Lower leg skin (tissue), 4 donors: ENCODE data around the gene MYH7. TPM values are rescaled to one million over a fixed set of nuclear protein-coding genes. Genes with fewer than 3 reads are reported as not detected.
"Not testable (repeated sequence)": the region's sequence is repeated elsewhere in the genome, so short reads cannot be mapped to it uniquely, and the experiment has no call there.

Source experiments
- DNase-seq, 2 donors: peaks; one replicate each; pipeline ENCODE4 v3.0.0-alpha.2; 2019; ENCODE audit warnings: low spot score in 2 of 2
- H3K4me3 ChIP-seq: fragments of 200-600 bp; sonication (generic); 2 replicates; pipeline ENCODE4 v1.5.1; 2017; ENCODE audit warnings: mild to moderate bottlenecking, low read depth; ENCODE audit not compliant: poor library complexity, severe bottlenecking
- POLR2A ChIP-seq, 2 donors: fragments of 450-650 bp; IDR thresholded peaks; one replicate each; pipeline ENCODE4 v1.6.1; 2016 to 2017; ENCODE audit warnings: antibody characterized with exemption in 2 of 2, mild to moderate bottlenecking in 1 of 2, moderate library complexity in 1 of 2
- WGBS, 2 donors: methylation state at CpG; one replicate each; pipeline ENCODE4 v1.1.5; 2018; 5-methylcytosine and 5-hydroxymethylcytosine counted together
- intact Hi-C: fragments of 100-400 bp; cut with DNase I; formaldehyde crosslinking; loops from one replicate; pipeline ENCODE4 v1.15.0; 2023; ENCODE audit warnings: low total_unique reads
- total RNA-seq, 4 donors: library from RNA; depleted of rRNA; stranded (reverse); fragments of >200 nt; gene quantifications; one replicate each; pipeline ENCODE4 v1.1.0, GENCODE V29; 2016
- TF ChIP-seq, protein P1 (sequence below), 3 donors: fragments of 450-650 bp; IDR thresholded peaks; one replicate each; pipeline ENCODE4 v1.5.1; 2016; ENCODE audit warnings: antibody characterized with exemption in 3 of 3, mild to moderate bottlenecking in 3 of 3, moderate library complexity in 2 of 3

MYH7 gene
- total RNA-seq, 4 donors from 2014 or later = 0.06 to 0.13 (median 0.08) TPM; not detected in 1

DNA sequence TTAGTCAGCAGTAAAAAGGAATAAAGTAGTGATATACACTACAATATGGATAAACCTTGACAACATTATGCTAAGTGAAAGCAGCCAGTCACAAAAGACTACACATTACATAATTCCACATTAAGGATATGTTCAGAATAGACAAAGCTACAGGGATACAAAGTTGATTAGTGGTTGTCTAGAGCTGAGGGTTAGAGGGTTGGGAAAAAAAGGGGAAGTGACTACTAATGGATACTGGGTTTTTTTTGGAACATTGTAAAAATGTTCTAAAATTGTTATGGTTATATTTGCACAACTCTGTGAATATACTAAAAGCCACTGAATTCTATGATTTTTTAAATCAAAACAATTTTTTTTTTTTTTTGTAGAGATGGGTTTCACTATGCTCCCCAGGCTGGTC is 29.2 kb upstream of the MYH7 start:
- TF ChIP-seq POLR2A (IDR thresholded peaks at IDR 0.05) = no peak
- TF ChIP-seq, protein P1, sequence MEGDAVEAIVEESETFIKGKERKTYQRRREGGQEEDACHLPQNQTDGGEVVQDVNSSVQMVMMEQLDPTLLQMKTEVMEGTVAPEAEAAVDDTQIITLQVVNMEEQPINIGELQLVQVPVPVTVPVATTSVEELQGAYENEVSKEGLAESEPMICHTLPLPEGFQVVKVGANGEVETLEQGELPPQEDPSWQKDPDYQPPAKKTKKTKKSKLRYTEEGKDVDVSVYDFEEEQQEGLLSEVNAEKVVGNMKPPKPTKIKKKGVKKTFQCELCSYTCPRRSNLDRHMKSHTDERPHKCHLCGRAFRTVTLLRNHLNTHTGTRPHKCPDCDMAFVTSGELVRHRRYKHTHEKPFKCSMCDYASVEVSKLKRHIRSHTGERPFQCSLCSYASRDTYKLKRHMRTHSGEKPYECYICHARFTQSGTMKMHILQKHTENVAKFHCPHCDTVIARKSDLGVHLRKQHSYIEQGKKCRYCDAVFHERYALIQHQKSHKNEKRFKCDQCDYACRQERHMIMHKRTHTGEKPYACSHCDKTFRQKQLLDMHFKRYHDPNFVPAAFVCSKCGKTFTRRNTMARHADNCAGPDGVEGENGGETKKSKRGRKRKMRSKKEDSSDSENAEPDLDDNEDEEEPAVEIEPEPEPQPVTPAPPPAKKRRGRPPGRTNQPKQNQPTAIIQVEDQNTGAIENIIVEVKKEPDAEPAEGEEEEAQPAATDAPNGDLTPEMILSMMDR (IDR thresholded peaks at IDR 0.05) = no peak
- intact Hi-C loops = no loop called here
- no peak for DNase-seq
- no peak overlapping the region for H3K4me3 ChIP-seq

DNA sequence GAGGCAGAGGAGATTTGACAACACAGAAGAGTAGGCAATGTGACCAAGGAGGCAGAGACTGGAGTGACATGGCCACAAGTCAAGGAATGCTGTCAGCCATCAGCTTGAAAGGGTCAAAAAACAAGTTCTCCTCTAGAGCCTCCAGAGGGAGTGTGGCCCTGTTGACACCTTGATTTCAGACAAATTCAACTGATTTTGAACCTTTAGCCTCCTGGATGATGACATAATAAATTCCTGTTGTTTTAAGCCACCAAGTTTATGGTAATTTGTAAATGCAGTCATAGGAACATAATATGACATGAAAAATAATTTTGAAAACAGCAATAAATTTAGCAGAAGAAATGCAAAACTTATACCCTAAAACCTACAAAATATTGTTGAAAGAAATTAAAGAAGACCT is 25.5 kb upstream of the MYH7 start:
- intact Hi-C loops = no loop called here
- TF ChIP-seq, protein P1 (IDR thresholded peaks at IDR 0.05) = no peak
- TF ChIP-seq POLR2A (IDR thresholded peaks at IDR 0.05) = no peak
- H3K4me3 ChIP-seq = no peak overlapping the region
- no peak for DNase-seq

DNA sequence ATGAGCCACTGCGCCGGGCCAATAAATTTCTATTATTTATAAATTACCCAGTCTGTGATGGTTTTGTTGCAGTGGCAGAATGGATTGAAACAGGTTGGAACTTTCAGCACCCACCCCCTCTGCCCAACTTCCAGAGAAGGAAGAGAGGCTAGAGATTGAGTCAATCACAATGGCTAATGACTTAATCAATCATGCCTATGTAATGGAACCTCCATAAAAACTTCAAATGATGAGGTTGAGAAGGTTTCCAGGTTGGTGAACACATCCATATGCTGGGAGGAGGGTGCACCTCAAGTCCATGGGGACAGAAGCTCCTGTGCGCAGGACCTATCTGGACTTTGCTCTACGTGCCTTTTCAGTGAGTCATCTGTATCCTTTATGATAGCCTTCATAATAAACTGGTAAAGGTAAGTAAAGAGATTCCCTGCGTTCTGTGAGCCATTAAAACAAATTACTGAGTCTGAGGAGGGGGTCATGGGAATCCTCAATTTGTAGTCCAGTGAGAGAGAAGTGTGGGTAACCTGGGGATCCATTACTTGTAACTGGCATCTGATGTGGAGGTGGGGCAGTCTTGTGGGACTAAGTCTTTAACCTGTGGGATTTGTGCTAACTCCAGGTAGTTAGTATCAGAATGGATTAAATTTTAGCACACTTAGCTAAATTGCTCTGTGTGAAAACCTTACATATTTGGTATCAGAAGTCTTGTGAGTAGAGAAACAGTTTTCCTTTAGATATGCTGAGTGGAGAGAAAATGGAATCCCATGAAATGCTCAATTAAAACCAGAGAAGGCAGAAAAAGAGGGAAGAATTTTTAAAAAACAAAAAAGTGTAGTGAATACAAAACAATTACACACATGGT is 22.4 kb upstream of the MYH7 start:
- H3K4me3 ChIP-seq = no peak overlapping the region
- WGBS, 2 donors = 75 to 83% methylated on average over 5 of the region's 5 CpGs
- intact Hi-C loops = no loop called here
- no peak for TF ChIP-seq POLR2A (IDR thresholded peaks at IDR 0.05)
- TF ChIP-seq, protein P1 (IDR thresholded peaks at IDR 0.05) = no peak
- no peak for DNase-seq

GRCh38 chr14:23456883-23457586 is 21.6 kb upstream of the MYH7 start:
- H3K4me3 ChIP-seq, DNase-seq, intact Hi-C loops: not testable (repeated sequence)
- WGBS, 2 donors = 85 to 87% methylated on average over 11 of the region's 11 CpGs

DNA sequence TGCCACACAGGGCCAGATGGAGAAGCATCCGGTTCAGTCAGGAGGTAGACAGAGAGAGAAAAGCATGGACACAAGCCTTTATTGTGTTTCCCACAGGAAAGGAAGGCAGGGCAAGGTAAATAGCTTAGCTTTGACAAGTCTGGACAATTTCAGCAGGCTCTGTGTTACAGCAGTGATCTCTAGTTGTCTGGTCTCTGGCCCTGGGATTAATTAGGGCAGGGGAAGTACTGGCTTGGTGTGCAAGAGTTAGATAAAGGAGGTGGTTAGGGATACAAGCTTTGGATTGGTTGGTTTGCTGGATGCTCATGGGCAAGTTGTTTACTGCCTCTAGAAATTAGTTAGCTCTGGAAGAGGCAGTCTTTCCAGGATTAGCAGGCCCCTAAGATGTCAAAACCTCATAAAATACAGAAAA is 19.0 kb upstream of the MYH7 start:
- H3K4me3 ChIP-seq = no peak overlapping the region
- WGBS, 2 donors = 4 to 23% methylated on average over 1 of the region's 1 CpG
- no peak for TF ChIP-seq POLR2A (IDR thresholded peaks at IDR 0.05)
- TF ChIP-seq, protein P1 (IDR thresholded peaks at IDR 0.05) = no peak
- no peak for DNase-seq
- intact Hi-C loops = no loop called here

DNA sequence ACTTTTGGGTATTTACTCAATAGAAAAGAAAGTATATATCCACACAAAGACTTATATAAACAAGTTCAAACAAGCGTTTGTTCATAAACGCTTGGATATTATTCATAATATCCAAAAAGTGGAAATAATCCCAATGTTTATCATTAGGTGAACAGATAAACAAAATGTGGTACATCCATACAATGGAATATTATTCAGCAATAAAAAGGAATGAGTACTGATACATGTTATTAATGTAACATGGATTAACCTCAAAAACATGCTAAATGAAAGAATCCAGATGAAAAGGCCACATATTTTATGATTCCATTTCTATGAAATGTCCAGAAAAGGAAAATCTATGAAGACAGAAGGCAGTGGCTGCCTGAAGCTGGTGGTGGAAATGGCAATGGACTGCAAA is 16.8 kb upstream of the MYH7 start:
- DNase-seq = no peak
- TF ChIP-seq, protein P1 (IDR thresholded peaks at IDR 0.05) = no peak
- no peak for TF ChIP-seq POLR2A (IDR thresholded peaks at IDR 0.05)
- no peak overlapping the region for H3K4me3 ChIP-seq
- WGBS, 2 donors = 91 to 93% methylated on average over 2 of the region's 2 CpGs
- intact Hi-C loops = no loop called here
